Measurements from ENCODE around the gene PNPLA3.

The PNPLA3 gene

GRCh38 chr22:43925433-43926348 is 2.1 kb downstream of the PNPLA3 start:
- DNase-seq, result no peak

GRCh38 chr22:43926349-43926710 is 2.7 kb downstream of the PNPLA3 start:
- DNase-seq, result no peak

GRCh38 chr22:43928468-43928867 is 4.9 kb downstream of the PNPLA3 start:
- DNase-seq, result no peak

- no peak for DNase-seq
Observed at GRCh38 chr22:43928908-43929307, 5.3 kb downstream of the PNPLA3 start.

GRCh38 chr22:43931771-43932170 is 8.2 kb downstream of the PNPLA3 start:
- DNase-seq, result no peak

- DNase-seq, result no peak
Observed at GRCh38 chr22:43941449-43941848, 17.8 kb downstream of the PNPLA3 start.

GRCh38 chr22:43944670-43945430 is 21.2 kb downstream of the PNPLA3 start:
- DNase-seq, result no peak

GRCh38 chr22:43945632-43946383 is 22.2 kb downstream of the PNPLA3 start:
- peak; percentile 3 for DNase-seq

GRCh38 chr22:43946384-43946667 is 22.7 kb downstream of the PNPLA3 start:
- DNase-seq, result no peak

- no peak for DNase-seq
Observed at GRCh38 chr22:43948836-43949406, 25.3 kb downstream of the PNPLA3 start.

GRCh38 chr22:43951391-43951790 is 27.8 kb downstream of the PNPLA3 start:
- DNase-seq, result no peak

GRCh38 chr22:43951966-43952365 is 28.4 kb downstream of the PNPLA3 start:
- no peak for DNase-seq

- no peak for DNase-seq
Observed at GRCh38 chr22:43953988-43954785, 30.6 kb downstream of the PNPLA3 start.

GRCh38 chr22:43955040-43955882 is 31.7 kb downstream of the PNPLA3 start, which contains the start of gene SAMM50:
Gene SAMM50 (plus strand): TSS chr22:43955442. CDS start chr22:43955578, 136 bp downstream.
- DNase-seq, result peak; percentile 42

GRCh38 chr22:43955883-43956782 is 32.5 kb downstream of the PNPLA3 start:
- no peak for DNase-seq

- no peak for DNase-seq
Observed at GRCh38 chr22:43956805-43957463, 33.3 kb downstream of the PNPLA3 start.

- DNase-seq, result no peak
Observed at GRCh38 chr22:43957871-43958270, 34.3 kb downstream of the PNPLA3 start.

- DNase-seq, result no peak
Observed at GRCh38 chr22:43964314-43964857, 40.8 kb downstream of the PNPLA3 start.

GRCh38 chr22:43967069-43967468 is 43.5 kb downstream of the PNPLA3 start:
- no peak for DNase-seq

Data from NCI-H2107 (cell line).